ENCODE measurements around the gene TBX6.
A peak's percentile ranks its signal among the peaks of the same experiment; 100 is the strongest.
"Not testable (repeated sequence)": the region's sequence is repeated elsewhere in the genome, so short reads cannot be mapped to it uniquely, and the experiment has no call there.

Gene TBX6

GRCh38 chr16:30131869-30132475, 40.2 kb upstream of the TBX6 start:
- DNase-seq (ENCODE audit: low read depth) = peak; percentile 64
- no peak overlapping the region for H3K4me3 ChIP-seq (ENCODE audit: low read length)
- TF ChIP-seq CTCF (conservative IDR thresholded peaks at IDR 0.05; ENCODE audit: low read length) = no peak

- no peak for TF ChIP-seq CTCF (conservative IDR thresholded peaks at IDR 0.05; ENCODE audit: low read length)
- no peak for DNase-seq (ENCODE audit: low read depth)
- no peak overlapping the region for H3K4me3 ChIP-seq (ENCODE audit: low read length)
Measured at GRCh38 chr16:30127993-30128392, 36.3 kb upstream of the TBX6 start.

- not testable (repeated sequence) for DNase-seq (ENCODE audit: low read depth); H3K4me3 ChIP-seq (ENCODE audit: low read length)
Measured at GRCh38 chr16:30125690-30126089, 34.0 kb upstream of the TBX6 start.

GRCh38 chr16:30124985-30125379, 33.3 kb upstream of the TBX6 start:
- DNase-seq (ENCODE audit: low read depth) = no peak
- no peak for TF ChIP-seq CTCF (conservative IDR thresholded peaks at IDR 0.05; ENCODE audit: low read length)
- H3K4me3 ChIP-seq (ENCODE audit: low read length) = no peak overlapping the region

GRCh38 chr16:30122604-30123160, 31.0 kb upstream of the TBX6 start:
- no peak for TF ChIP-seq CTCF (conservative IDR thresholded peaks at IDR 0.05; ENCODE audit: low read length)
- DNase-seq (ENCODE audit: low read depth) = no peak
- H3K4me3 ChIP-seq (ENCODE audit: low read length) = peak overlapping the region; percentile 83

GRCh38 chr16:30121741-30122571, 30.2 kb upstream of the TBX6 start:
- no peak for TF ChIP-seq CTCF (conservative IDR thresholded peaks at IDR 0.05; ENCODE audit: low read length)
- H3K4me3 ChIP-seq (ENCODE audit: low read length) = peak overlapping the region; percentile 83
- no peak for DNase-seq (ENCODE audit: low read depth)

GRCh38 chr16:30120340-30121105, 28.8 kb upstream of the TBX6 start:
- no peak for DNase-seq (ENCODE audit: low read depth)
- no peak overlapping the region for H3K4me3 ChIP-seq (ENCODE audit: low read length)
- TF ChIP-seq CTCF (conservative IDR thresholded peaks at IDR 0.05; ENCODE audit: low read length) = no peak

Data from AG10803 (cell line).